ENCODE data around the gene LHFPL6. TPM values are rescaled to one million over a fixed set of nuclear protein-coding genes. Genes with fewer than 3 reads are reported as not detected.

The LHFPL6 gene
- total and polyA plus RNA-seq, 10 donors, result 6.9 to 49.0 (median 30.5) TPM

DNA sequence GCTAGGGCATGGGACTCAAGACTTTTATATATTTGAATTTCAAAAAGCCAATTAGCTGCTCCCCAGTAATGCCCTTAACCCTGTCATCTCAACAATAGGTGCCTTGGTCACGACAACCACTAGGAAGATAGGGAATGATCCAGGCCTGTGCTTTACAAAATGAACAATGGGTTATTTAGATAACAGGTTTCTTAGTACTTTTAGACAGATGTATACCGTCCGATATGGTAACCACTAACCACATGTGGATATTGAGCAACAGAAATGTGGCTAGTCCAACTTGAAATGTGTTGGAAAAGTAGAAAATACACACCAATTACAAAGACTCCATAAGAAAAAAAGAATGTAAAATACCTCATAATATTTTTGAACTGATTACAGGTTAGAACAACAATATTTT lies 201.2 kb downstream of the LHFPL6 start:
- no peak overlapping the region for H3K4me3 ChIP-seq
- H3K27ac ChIP-seq, result peak overlapping the region in 4 of 8 donors; percentile 41 to 67 (median 54)
- no peaks in the 10 kb centered on the region for H3K9me3 ChIP-seq
- no peak for DNase-seq
- TF ChIP-seq, protein P1, sequence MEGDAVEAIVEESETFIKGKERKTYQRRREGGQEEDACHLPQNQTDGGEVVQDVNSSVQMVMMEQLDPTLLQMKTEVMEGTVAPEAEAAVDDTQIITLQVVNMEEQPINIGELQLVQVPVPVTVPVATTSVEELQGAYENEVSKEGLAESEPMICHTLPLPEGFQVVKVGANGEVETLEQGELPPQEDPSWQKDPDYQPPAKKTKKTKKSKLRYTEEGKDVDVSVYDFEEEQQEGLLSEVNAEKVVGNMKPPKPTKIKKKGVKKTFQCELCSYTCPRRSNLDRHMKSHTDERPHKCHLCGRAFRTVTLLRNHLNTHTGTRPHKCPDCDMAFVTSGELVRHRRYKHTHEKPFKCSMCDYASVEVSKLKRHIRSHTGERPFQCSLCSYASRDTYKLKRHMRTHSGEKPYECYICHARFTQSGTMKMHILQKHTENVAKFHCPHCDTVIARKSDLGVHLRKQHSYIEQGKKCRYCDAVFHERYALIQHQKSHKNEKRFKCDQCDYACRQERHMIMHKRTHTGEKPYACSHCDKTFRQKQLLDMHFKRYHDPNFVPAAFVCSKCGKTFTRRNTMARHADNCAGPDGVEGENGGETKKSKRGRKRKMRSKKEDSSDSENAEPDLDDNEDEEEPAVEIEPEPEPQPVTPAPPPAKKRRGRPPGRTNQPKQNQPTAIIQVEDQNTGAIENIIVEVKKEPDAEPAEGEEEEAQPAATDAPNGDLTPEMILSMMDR (IDR thresholded peaks at IDR 0.05 in 8 of 11, conservative IDR thresholded peaks at IDR 0.05 in 3 of 11), result no peak
- TF ChIP-seq POLR2AphosphoS5 (IDR thresholded peaks at IDR 0.05) (no peak), POLR2A (IDR thresholded peaks at IDR 0.05) (no peak)
- intact Hi-C loops (cut with DNase I; ENCODE audit: low total_unique reads), result no loop called here
- no peaks in the 10 kb centered on the region for H3K27me3 ChIP-seq (replicated peaks in 1 of 7)
- peaks cover 0 to 10% (median 0%) of the 10 kb centered on the region in 6 donors for H3K4me1 ChIP-seq
- 46 to 83% (median 61%) methylated on average over 3 of the region's 3 CpGs for WGBS, 5 donors
- no peaks in the 10 kb centered on the region for H3K36me3 ChIP-seq

- peaks cover 0 to 10% (median 0%) of the 10 kb centered on the region in 6 donors for H3K4me1 ChIP-seq
- intact Hi-C loops (cut with DNase I; ENCODE audit: low total_unique reads), result no loop called here
- H3K27ac ChIP-seq, result peak overlapping the region in 4 of 8 donors; percentile 41 to 67 (median 54)
- DNase-seq, result no peak
- H3K27me3 ChIP-seq (replicated peaks in 1 of 7), result no peaks in the 10 kb centered on the region
- TF ChIP-seq POLR2AphosphoS5 (IDR thresholded peaks at IDR 0.05), result no peak
- no peak for TF ChIP-seq POLR2A (IDR thresholded peaks at IDR 0.05)
- TF ChIP-seq, protein P1 (IDR thresholded peaks at IDR 0.05 in 8 of 11, conservative IDR thresholded peaks at IDR 0.05 in 3 of 11), result no peak
- 64 to 85% (median 78%) methylated on average over 4 of the region's 4 CpGs for WGBS, 5 donors
- H3K9me3 ChIP-seq, result no peaks in the 10 kb centered on the region
- H3K4me3 ChIP-seq, result no peak overlapping the region
- no peaks in the 10 kb centered on the region for H3K36me3 ChIP-seq
These were observed 201.8 kb downstream of the LHFPL6 start for GRCh38 chr13:39401046-39401705.

DNA sequence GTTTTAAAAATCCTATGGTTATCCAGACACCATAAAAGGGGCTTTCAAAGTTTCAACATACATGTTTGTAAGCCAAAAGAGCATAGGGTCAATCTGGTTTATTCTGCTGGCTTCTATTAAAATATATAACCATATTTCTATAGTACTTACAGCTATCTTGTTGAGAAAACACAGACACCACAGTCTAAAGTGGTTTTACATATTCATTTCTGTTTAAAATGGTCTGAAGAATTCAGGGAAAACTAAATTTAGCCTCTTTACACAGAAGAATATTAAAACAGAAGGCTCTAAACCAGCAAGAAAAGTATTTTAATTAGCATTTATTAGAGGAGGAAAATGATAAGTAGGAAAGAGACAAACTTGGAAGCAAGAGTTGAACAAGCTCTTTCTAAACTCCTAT lies 203.9 kb downstream of the LHFPL6 start:
- TF ChIP-seq POLR2A (IDR thresholded peaks at IDR 0.05) (no peak), POLR2AphosphoS5 (IDR thresholded peaks at IDR 0.05) (no peak)
- TF ChIP-seq, protein P1 (IDR thresholded peaks at IDR 0.05 in 8 of 11, conservative IDR thresholded peaks at IDR 0.05 in 3 of 11), result no peak
- Histone ChIP-seq H3K27me3 (replicated peaks in 1 of 7) (no peaks in the 10 kb centered on the region), H3K4me3 (no peak overlapping the region), H3K36me3 (no peaks in the 10 kb centered on the region), H3K27ac (no peak overlapping the region), H3K9me3 (no peaks in the 10 kb centered on the region), H3K4me1 (peaks cover 0 to 10% (median 0%) of the 10 kb centered on the region in 6 donors)
- intact Hi-C loops (cut with DNase I; ENCODE audit: low total_unique reads), result no loop called here
- no peak for DNase-seq

DNA sequence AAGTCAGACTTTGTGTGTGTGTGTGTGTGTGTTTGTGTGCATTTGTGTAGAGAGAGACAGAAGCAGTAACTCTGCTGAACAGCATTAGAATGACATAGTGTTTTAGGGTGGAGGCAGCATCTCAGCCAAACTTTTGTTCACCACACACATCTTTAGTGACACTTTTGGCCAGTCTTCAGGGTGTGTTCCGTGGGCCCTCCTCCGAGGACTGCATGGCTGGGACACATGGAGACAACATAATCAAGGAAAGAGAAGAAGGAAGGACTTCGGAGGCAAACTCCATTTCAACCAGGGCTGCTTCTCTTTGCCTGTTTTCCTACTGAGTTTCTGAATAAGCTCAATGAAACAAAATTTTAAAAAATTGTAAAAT lies 205.1 kb downstream of the LHFPL6 start:
- no peak for DNase-seq
- WGBS, 5 donors, result 85 to 92% (median 89%) methylated on average over 3 of the region's 3 CpGs
- Histone ChIP-seq H3K36me3 (no peaks in the 10 kb centered on the region), H3K4me3 (no peak overlapping the region), H3K27ac (no peak overlapping the region), H3K9me3 (no peaks in the 10 kb centered on the region), H3K27me3 (replicated peaks in 1 of 7) (no peaks in the 10 kb centered on the region), H3K4me1 (peaks cover 0 to 5% (median 0%) of the 10 kb centered on the region in 6 donors)
- intact Hi-C loops (cut with DNase I; ENCODE audit: low total_unique reads), result no loop called here
- TF ChIP-seq POLR2A (IDR thresholded peaks at IDR 0.05) (no peak), POLR2AphosphoS5 (IDR thresholded peaks at IDR 0.05) (no peak)
- TF ChIP-seq, protein P1 (IDR thresholded peaks at IDR 0.05 in 8 of 11, conservative IDR thresholded peaks at IDR 0.05 in 3 of 11), result no peak
